Measurements from ENCODE around the gene ID3. TPM values are rescaled to one million over a fixed set of nuclear protein-coding genes. Genes with fewer than 3 reads are reported as not detected.

Gene ID3
- total RNA-seq, 4 donors from 2014 or later, result 81.2 to 209 (median 122) TPM

DNA sequence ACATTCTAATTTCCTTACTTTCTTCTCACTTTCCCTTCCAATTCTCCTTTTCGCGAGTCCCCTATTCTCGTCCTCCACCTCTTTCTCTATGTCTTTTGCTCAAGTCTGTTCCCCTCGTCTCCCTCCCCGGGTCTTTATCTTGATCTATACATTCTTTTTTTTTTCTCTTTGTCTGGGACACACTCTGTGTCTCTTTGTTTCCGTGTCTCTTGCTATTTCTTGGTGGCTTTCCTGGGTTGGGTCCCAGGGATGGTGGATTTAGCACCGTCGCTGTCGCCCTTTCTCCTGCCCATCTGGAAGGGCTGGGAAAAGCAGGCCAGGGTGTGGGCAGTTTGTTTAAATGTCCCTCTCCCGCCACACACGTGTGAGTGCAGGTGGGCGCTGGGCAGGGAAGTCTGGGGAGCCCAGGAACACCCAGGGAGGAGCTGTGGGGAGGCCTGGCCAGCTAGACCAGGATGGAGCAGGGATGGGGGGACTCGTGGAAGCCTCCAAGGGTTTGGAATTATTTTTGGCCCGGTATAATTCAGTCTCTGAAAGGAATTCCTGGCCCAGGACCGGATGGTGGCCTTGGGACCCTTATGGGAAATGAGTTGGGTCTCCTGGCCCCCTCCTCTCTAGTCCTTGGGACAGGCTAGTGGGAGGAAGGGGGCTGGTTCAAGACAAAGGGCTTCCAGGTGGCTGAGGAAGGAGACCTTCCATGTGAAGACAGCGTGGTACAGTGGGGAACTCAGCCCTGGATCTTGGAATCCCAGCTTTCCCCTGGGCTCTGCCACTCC lies 9.5 kb upstream of the ID3 start:
- TF ChIP-seq POLR2A (IDR thresholded peaks at IDR 0.05), result no peak
- TF ChIP-seq, protein P1, sequence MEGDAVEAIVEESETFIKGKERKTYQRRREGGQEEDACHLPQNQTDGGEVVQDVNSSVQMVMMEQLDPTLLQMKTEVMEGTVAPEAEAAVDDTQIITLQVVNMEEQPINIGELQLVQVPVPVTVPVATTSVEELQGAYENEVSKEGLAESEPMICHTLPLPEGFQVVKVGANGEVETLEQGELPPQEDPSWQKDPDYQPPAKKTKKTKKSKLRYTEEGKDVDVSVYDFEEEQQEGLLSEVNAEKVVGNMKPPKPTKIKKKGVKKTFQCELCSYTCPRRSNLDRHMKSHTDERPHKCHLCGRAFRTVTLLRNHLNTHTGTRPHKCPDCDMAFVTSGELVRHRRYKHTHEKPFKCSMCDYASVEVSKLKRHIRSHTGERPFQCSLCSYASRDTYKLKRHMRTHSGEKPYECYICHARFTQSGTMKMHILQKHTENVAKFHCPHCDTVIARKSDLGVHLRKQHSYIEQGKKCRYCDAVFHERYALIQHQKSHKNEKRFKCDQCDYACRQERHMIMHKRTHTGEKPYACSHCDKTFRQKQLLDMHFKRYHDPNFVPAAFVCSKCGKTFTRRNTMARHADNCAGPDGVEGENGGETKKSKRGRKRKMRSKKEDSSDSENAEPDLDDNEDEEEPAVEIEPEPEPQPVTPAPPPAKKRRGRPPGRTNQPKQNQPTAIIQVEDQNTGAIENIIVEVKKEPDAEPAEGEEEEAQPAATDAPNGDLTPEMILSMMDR (IDR thresholded peaks at IDR 0.05), result no peak
- no peak for DNase-seq (ENCODE audit: low spot score in 2 of 2)
- H3K4me3 ChIP-seq (ENCODE audit: low read depth, poor library complexity, severe bottlenecking), result peak overlapping the region; percentile 42
- 36 to 44% methylated on average over 16 of the region's 16 CpGs for WGBS, 2 donors
- intact Hi-C loops (cut with DNase I; ENCODE audit: low total_unique reads), result no loop called here

DNA sequence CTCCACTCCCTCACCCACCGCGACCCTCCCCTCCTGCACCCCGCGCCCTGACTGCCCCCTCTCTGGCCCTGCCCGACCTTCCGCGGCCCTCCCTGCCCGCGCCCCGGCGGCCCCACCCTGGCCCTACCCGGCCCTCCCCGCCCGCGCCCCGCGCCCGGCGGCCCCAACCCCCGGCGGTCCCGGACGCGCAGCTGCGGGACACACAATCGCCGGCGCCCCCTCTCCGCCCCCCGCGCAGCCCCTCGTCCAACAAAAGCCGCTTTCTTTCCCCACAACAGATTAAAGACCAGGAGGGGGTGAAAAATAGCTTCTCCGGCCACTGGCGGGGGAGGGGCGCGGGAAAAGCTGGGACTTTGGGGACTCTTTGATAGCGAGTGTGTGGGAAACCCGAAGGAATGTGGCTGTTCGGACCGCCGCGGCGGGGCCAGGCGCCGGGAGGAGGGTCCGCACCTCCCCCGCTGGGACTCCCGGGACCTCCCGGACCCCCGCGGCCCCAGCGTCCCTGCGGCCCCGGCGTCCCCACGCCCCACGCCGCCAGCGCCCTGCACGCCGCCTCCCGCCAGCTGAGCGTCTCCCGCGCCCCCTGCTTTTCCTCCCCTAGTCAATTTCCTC lies 8.8 kb upstream of the ID3 start:
- TF ChIP-seq, protein P1 (IDR thresholded peaks at IDR 0.05), result no peak
- TF ChIP-seq POLR2A (IDR thresholded peaks at IDR 0.05), result no peak
- 1 to 4% methylated on average over 57 to 61 of the region's 66 CpGs for WGBS, 2 donors
- no peak for DNase-seq (ENCODE audit: low spot score in 2 of 2)
- peak overlapping the region; percentile 42 for H3K4me3 ChIP-seq (ENCODE audit: low read depth, poor library complexity, severe bottlenecking)
- intact Hi-C loops (cut with DNase I; ENCODE audit: low total_unique reads), result no loop called here

DNA sequence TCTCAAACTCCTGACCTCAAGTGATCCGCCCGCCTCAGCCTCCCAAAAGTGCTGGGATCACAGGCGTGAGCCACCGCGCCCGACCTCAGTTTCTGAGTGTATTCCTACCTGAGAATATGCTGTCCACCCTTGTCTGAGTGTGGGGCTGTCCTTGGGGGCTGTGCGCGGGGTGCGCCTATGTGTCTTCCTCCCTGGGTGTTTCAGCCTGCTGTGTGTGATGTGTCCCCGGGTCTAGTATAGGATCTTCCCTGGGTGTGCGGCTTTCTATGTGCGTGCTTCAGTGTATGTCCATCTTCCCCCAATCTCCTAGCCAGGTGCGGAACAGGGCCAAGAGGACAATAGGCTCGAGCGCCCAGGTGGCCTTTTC lies 8.3 kb upstream of the ID3 start:
- H3K4me3 ChIP-seq (ENCODE audit: low read depth, poor library complexity, severe bottlenecking), result no peak overlapping the region
- DNase-seq (ENCODE audit: low spot score in 2 of 2), result no peak
- TF ChIP-seq POLR2A (IDR thresholded peaks at IDR 0.05), result no peak
- TF ChIP-seq, protein P1 (IDR thresholded peaks at IDR 0.05), result no peak
- WGBS, 2 donors, result 68 to 76% methylated on average over 15 of the region's 15 CpGs
- intact Hi-C loops (cut with DNase I; ENCODE audit: low total_unique reads), result no loop called here

DNA sequence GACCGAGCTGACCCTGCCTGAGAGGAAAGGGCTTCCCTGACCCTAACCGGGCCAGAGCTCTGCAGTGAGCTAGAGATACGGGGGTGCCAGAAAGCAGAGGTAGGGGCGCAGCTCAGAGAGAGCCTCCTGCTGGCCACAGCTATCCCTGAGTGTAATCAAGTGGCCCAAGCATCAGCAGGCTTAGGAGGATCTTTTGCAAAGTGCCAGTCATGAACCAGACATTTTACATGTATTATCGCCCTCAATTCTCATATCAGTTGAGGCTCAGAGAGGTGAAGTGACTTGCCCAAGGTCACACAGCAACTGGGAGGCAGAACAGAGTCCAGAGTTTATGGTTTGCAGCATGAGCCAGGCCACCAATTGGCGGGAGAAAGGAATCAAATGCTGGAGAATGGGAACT lies 7.0 kb upstream of the ID3 start:
- DNase-seq (ENCODE audit: low spot score in 2 of 2), result no peak
- H3K4me3 ChIP-seq (ENCODE audit: low read depth, poor library complexity, severe bottlenecking), result no peak overlapping the region
- TF ChIP-seq, protein P1 (IDR thresholded peaks at IDR 0.05), result no peak
- no peak for TF ChIP-seq POLR2A (IDR thresholded peaks at IDR 0.05)
- 90 to 94% methylated on average over 6 of the region's 6 CpGs for WGBS, 2 donors
- intact Hi-C loops (cut with DNase I; ENCODE audit: low total_unique reads), result no loop called here

DNA sequence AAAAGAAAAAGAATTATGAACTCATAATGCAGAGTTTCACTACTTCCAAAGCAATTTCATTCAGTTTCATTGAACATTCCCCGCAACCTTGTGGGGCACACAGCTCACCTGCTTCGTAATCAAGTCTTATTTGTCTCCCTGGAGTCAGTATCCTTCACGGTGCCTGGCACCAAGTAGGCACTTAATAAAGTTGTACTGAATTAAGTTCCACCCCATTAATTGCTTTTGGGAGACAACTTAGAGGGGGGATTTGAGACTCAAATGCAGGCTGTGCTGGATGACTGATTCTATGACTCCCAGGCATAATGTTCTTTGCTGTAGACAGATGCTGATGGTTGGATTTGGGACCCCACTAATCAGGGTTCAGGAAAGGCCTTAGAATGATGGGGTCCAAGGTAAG lies 6.5 kb upstream of the ID3 start:
- no peak overlapping the region for H3K4me3 ChIP-seq (ENCODE audit: low read depth, poor library complexity, severe bottlenecking)
- intact Hi-C loops (cut with DNase I; ENCODE audit: low total_unique reads), result no loop called here
- WGBS, 2 donors, result 89 to 90% methylated on average over 3 of the region's 3 CpGs
- no peak for DNase-seq (ENCODE audit: low spot score in 2 of 2)
- no peak for TF ChIP-seq POLR2A (IDR thresholded peaks at IDR 0.05)
- TF ChIP-seq, protein P1 (IDR thresholded peaks at IDR 0.05), result no peak
